ENCODE measurements around the gene FUNDC2. TPM values are rescaled to one million over a fixed set of nuclear protein-coding genes. Genes with fewer than 3 reads are reported as not detected.

FUNDC2 gene
- total and polyA plus RNA-seq, 2 donors (not counting 3 experiments of a cell fraction or from before 2014, with no cell fraction given): 53.3 to 65.6 TPM

DNA sequence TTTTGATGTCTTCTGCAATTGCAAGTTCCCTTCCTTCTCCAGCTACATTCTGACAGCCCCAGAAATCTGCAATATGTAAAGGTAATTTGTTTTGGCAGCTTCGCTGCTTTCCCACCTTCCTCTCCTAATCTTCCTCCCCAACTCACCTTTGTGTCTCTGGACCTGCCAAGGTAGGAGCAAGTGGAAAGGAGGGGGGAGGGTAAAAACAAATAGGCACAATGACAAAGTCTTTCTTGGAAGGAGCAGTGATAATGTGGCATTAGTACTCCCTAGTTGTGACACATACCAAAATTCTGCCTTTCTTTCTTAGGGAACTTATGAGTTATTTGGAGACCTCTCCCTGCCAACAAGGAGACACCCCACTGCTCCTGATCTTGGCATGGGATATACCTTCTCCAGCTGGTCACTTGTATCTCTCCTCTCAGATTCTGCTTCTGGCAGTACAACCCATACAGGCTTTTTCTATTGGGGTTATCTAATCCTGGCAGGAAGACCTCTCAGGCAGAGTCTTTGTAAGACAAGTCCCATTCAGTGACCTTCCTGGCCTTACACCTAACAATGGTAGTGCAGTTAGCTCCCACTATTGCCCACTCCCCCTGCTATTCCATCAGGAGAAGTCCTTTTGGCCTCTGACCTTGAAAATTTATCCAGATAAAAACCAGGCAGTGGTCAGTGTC, 28.3 kb upstream of the FUNDC2 start:
- Histone ChIP-seq H3K9ac (replicated peaks; ENCODE audit: extremely low read depth, insufficient read depth, low read length) (no peak overlapping the region), H3K4me1 (ENCODE audit: control insufficient read depth, extremely low read depth, insufficient read depth, low read length) (no peaks in the 10 kb centered on the region), H2AFZ (ENCODE audit: low read depth, low read length) (no peak overlapping the region), H3K9me3 (replicated peaks; ENCODE audit: control insufficient read depth, insufficient read depth, low read length) (no peaks in the 10 kb centered on the region), H3K79me2 (ENCODE audit: control insufficient read depth, insufficient read depth, low read length) (no peaks in the 10 kb centered on the region), H3K27ac (ENCODE audit: insufficient read depth, low read depth, low read length) (no peak overlapping the region), H3K4me2 (ENCODE audit: insufficient read depth, low read length) (no peak overlapping the region), H3K9me1 (replicated peaks; ENCODE audit: control insufficient read depth, extremely low read depth, insufficient read depth, low read length) (no peaks in the 10 kb centered on the region), H4K20me1 (replicated peaks; ENCODE audit: control insufficient read depth, extremely low read depth, insufficient read depth, low read length) (no peaks in the 10 kb centered on the region), H3K4me3 (replicated peaks in 1 of 3; ENCODE audit: insufficient read depth in 1 of 3, low read depth in 1 of 3, low read length in 3 of 3) (no peak overlapping the region), H3K27me3 (ENCODE audit: control insufficient read depth in 2 of 2, insufficient read depth in 2 of 2, low read length in 2 of 2) (no peaks in the 10 kb centered on the region), H3K36me3 (ENCODE audit: control insufficient read depth in 2 of 2, extremely low read depth in 1 of 2, insufficient read depth in 2 of 2, low read length in 2 of 2) (no peaks in the 10 kb centered on the region)
- no TSS peak for BruUV-seq (replicated peaks)
- POLR2A ChIA-PET: no interaction called here
- CTCF ChIA-PET: interaction anchor here (1.0 kb wide), 1 partner anchor 154 kb away, joined by 3 read pairs; no protein-coding TSS in a partner anchor
- FAIRE-seq (no peak), DNase-seq (ENCODE audit: low read depth, low spot score) (no peak)
- no peak for TF ChIP-seq GATA2 (IDR thresholded peaks at IDR 0.05; ENCODE audit: insufficient read depth, insufficient read length, low read depth, low read length)
- TF ChIP-seq, protein P1, sequence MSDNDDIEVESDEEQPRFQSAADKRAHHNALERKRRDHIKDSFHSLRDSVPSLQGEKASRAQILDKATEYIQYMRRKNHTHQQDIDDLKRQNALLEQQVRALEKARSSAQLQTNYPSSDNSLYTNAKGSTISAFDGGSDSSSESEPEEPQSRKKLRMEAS (IDR thresholded peaks at IDR 0.05; ENCODE audit: insufficient read depth, insufficient read length): no peak
- TF ChIP-seq, protein P2, sequence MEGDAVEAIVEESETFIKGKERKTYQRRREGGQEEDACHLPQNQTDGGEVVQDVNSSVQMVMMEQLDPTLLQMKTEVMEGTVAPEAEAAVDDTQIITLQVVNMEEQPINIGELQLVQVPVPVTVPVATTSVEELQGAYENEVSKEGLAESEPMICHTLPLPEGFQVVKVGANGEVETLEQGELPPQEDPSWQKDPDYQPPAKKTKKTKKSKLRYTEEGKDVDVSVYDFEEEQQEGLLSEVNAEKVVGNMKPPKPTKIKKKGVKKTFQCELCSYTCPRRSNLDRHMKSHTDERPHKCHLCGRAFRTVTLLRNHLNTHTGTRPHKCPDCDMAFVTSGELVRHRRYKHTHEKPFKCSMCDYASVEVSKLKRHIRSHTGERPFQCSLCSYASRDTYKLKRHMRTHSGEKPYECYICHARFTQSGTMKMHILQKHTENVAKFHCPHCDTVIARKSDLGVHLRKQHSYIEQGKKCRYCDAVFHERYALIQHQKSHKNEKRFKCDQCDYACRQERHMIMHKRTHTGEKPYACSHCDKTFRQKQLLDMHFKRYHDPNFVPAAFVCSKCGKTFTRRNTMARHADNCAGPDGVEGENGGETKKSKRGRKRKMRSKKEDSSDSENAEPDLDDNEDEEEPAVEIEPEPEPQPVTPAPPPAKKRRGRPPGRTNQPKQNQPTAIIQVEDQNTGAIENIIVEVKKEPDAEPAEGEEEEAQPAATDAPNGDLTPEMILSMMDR (IDR thresholded peaks at IDR 0.05; ENCODE audit: extremely low read depth in 1 of 2, insufficient read depth in 1 of 2, low read depth in 1 of 2, low read length in 2 of 2): no peak
- TF ChIP-seq EZH2 (IDR thresholded peaks at IDR 0.05; ENCODE audit: borderline replicate concordance, low read depth, low read length, severe bottlenecking): no peak
- TF ChIP-seq POLR2AphosphoS5 (IDR thresholded peaks at IDR 0.05; ENCODE audit: insufficient read depth, low read depth, low read length): no peak
- no peak for TF ChIP-seq MYC (IDR thresholded peaks at IDR 0.05; ENCODE audit: low read depth, low read length)
- no peak for TF ChIP-seq POLR2A (IDR thresholded peaks at IDR 0.05; ENCODE audit: low read depth, low read length)
- TF ChIP-seq JUN (IDR thresholded peaks at IDR 0.05; ENCODE audit: borderline replicate concordance, insufficient read depth, insufficient read length, low read depth): no peak
- no peak for TF ChIP-seq FOS (IDR thresholded peaks at IDR 0.05; ENCODE audit: borderline replicate concordance, insufficient read depth, low read length)
- dilution Hi-C loops (cut with MboI; ENCODE audit: extremely low pct_ligation_motif_present, low sequenced_read_pairs): no loop called here
- intact Hi-C loops (cut with micrococcal nuclease): no loop called here

Data from endothelial cell of umbilical vein (primary cell).